CD14-positive monocyte (primary cell): Measurements from ENCODE around the gene LCE5A. TPM values are rescaled to one million over a fixed set of nuclear protein-coding genes. Genes with fewer than 3 reads are reported as not detected.

ENCODE experiments used
- DNase-seq, 3 donors: peaks; one replicate each; pipeline ENCODE4 v3.0.0-alpha.2; 2011 to 2022
- H2AFZ ChIP-seq: 2 replicates; pipeline ENCODE4 v1.6.0; 2012; ENCODE audit warnings: mild to moderate bottlenecking, low read depth, low read length, inconsistent platforms; ENCODE audit not compliant: insufficient read depth, poor library complexity, severe bottlenecking
- H3K27ac ChIP-seq, 2 donors: 1 replicate in 1 of 2; 2 replicates in 1 of 2; pipeline ENCODE4 v1.5.1; 2012 to 2013; ENCODE audit warnings: low read length in 2 of 2, control low read depth in 1 of 2, inconsistent platforms in 1 of 2, low read depth in 1 of 2, mild to moderate bottlenecking in 1 of 2
- H3K27me3 ChIP-seq, 2 donors: one replicate each; pipeline versions ENCODE4 v1.6.0 to v1.6.1; 2011 to 2013; ENCODE audit warnings: low read length in 2 of 2; ENCODE audit not compliant: control insufficient read depth in 2 of 2, insufficient read depth in 2 of 2
- H3K36me3 ChIP-seq, 2 donors: replicated peaks in 1 of 2; 1 replicate in 1 of 2; 2 replicates in 1 of 2; pipeline versions ENCODE4 v1.5.1 to v1.6.1; 2012 to 2013; ENCODE audit warnings: low read length in 2 of 2, control low read depth in 1 of 2, inconsistent platforms in 1 of 2, mild to moderate bottlenecking in 1 of 2; ENCODE audit not compliant: insufficient read depth in 2 of 2, control insufficient read depth in 1 of 2
- H3K4me1 ChIP-seq, 2 donors: 1 replicate in 1 of 2; 2 replicates in 1 of 2; pipeline versions ENCODE4 v1.5.1 to v1.6.1; 2012 to 2013; ENCODE audit warnings: low read length in 2 of 2, control low read depth in 1 of 2, inconsistent platforms in 1 of 2, mild to moderate bottlenecking in 1 of 2, moderate library complexity in 1 of 2; ENCODE audit not compliant: insufficient read depth in 2 of 2, control insufficient read depth in 1 of 2
- H3K4me2 ChIP-seq: replicated peaks from 2 replicates; pipeline ENCODE3; 2012; ENCODE audit warnings: low read length, moderate library complexity, mild to moderate bottlenecking; ENCODE audit not compliant: poor library complexity, severe bottlenecking; ENCODE audit errors: extremely low read depth
- H3K4me3 ChIP-seq, 3 experiments: fragments of 200-600 bp in 1 of 3; sonication (generic) in 1 of 3; replicated peaks in 1 of 3; 1 replicate in 2 of 3; 2 replicates in 1 of 3; pipeline ENCODE4 v1.5.1; 2011 to 2013; ENCODE audit warnings: low read length in 3 of 3, mild to moderate bottlenecking in 3 of 3, control low read depth in 2 of 3, low read depth in 2 of 3, inconsistent platforms in 1 of 3, moderate library complexity in 1 of 3
- H3K79me2 ChIP-seq: 2 replicates; pipeline ENCODE4 v1.6.0; 2012; ENCODE audit warnings: mild to moderate bottlenecking, control low read depth, inconsistent platforms, low read length, moderate library complexity; ENCODE audit not compliant: insufficient read depth
- H3K9ac ChIP-seq: 2 replicates; pipeline ENCODE4 v1.6.0; 2017; ENCODE audit warnings: low read length, mild to moderate bottlenecking; ENCODE audit not compliant: insufficient read depth, poor library complexity, severe bottlenecking
- H3K9me3 ChIP-seq, 2 donors: replicated peaks in 1 of 2; 1 replicate in 1 of 2; 2 replicates in 1 of 2; pipeline versions ENCODE4 v1.5.1 to v1.6.1; 2012 to 2013; ENCODE audit warnings: low read length in 2 of 2, control low read depth in 1 of 2; ENCODE audit not compliant: control insufficient read depth in 1 of 2, insufficient read depth in 1 of 2
- H4K20me1 ChIP-seq: 2 replicates; pipeline ENCODE4 v1.6.0; 2012; ENCODE audit warnings: mild to moderate bottlenecking, low read length, control low read depth, moderate library complexity; ENCODE audit not compliant: insufficient read depth
- H3K27ac Mint-ChIP-seq, 7 donors: one replicate each; pipeline ENCODE4 v1.8.0; 2020; ENCODE audit warnings: mild to moderate bottlenecking in 7 of 7, mixed read lengths in 7 of 7, moderate library complexity in 6 of 7, inconsistent platforms in 2 of 7
- H3K27me3 Mint-ChIP-seq, 3 donors: one replicate each; pipeline ENCODE4 v1.8.0; 2021 to 2022; ENCODE audit warnings: low read depth in 3 of 3, mild to moderate bottlenecking in 3 of 3, mixed read lengths in 3 of 3, moderate library complexity in 3 of 3, inconsistent platforms in 1 of 3
- H3K36me3 Mint-ChIP-seq, 2 donors: one replicate each; pipeline ENCODE4 v1.8.0; 2020; ENCODE audit warnings: mixed read lengths in 2 of 2, inconsistent platforms in 1 of 2, mild to moderate bottlenecking in 1 of 2
- H3K4me1 Mint-ChIP-seq: one replicate; pipeline ENCODE4 v1.8.0; 2020; ENCODE audit warnings: mild to moderate bottlenecking, mixed read lengths
- H3K4me3 Mint-ChIP-seq, 2 donors: one replicate each; pipeline ENCODE4 v1.8.0; 2020; ENCODE audit warnings: mild to moderate bottlenecking in 2 of 2, mixed read lengths in 2 of 2, moderate library complexity in 1 of 2
- H3K9me3 Mint-ChIP-seq, 7 donors: one replicate each; pipeline ENCODE4 v1.8.0; 2020 to 2022; ENCODE audit warnings: mixed read lengths in 7 of 7, mild to moderate bottlenecking in 6 of 7, moderate library complexity in 6 of 7, inconsistent platforms in 2 of 7
- CTCF ChIP-seq: fragments of 200-600 bp; IDR thresholded peaks from one replicate; pipeline ENCODE4 v1.8.0; 2022; ENCODE audit warnings: antibody characterized with exemption, mild to moderate bottlenecking
- WGBS: methylation state at CpG from one replicate; pipeline ENCODE4 v1.1.5; 2013; ENCODE audit warnings: missing lambda C conversion rate; ENCODE audit not compliant: insufficient coverage; 5-methylcytosine and 5-hydroxymethylcytosine counted together
- intact Hi-C, 2 donors: fragments of 100-400 bp; cut with micrococcal nuclease; formaldehyde crosslinking; loops; one replicate each; pipeline versions ENCODE4 v1.15.0 to v1.15.1; 2023
- polyA plus RNA-seq, 3 donors: library from polyadenylated mRNA; depleted of rRNA in 1 of 3; unstranded in 2 of 3; stranded (reverse) in 1 of 3; fragments of 300-500 nt in 2 of 3; fragments of >200 nt in 1 of 3; fragmentation: Illumina TruSeq in 2 of 3; gene quantifications; 1 replicate in 2 of 3; 2 replicates in 1 of 3; pipeline ENCODE4 v1.2.3, GENCODE V29; 2012 to 2021

The LCE5A gene
- polyA plus RNA-seq, 3 donors = not detected

- H3K4me3 Mint-ChIP-seq = no peak overlapping the region
- WGBS = no CpG with 5 or more reads among the region's 2 CpGs
- H3K36me3 Mint-ChIP-seq = no peaks in the 10 kb centered on the region
- no peak overlapping the region for H3K4me2 ChIP-seq
- H3K9me3 ChIP-seq = no peaks in the 10 kb centered on the region
- H3K27ac ChIP-seq = no peak overlapping the region
- no peaks in the 10 kb centered on the region for H3K4me1 ChIP-seq
- H3K9ac ChIP-seq = no peak overlapping the region
- no peak overlapping the region for H2AFZ ChIP-seq
- H3K27me3 Mint-ChIP-seq = peaks cover 6 to 9% (median 8%) of the 10 kb centered on the region in 3 donors
- intact Hi-C loops = loop anchor here in 1 of 2 donors (5.0 kb wide), 1 partner anchor 53 kb away; no protein-coding TSS in a partner anchor
- no peaks in the 10 kb centered on the region for H3K27me3 ChIP-seq
- no peaks in the 10 kb centered on the region for H3K79me2 ChIP-seq
- no peaks in the 10 kb centered on the region for H3K36me3 ChIP-seq
- no peak for TF ChIP-seq CTCF
- no peak overlapping the region for H3K4me3 ChIP-seq
- no peaks in the 10 kb centered on the region for H4K20me1 ChIP-seq
- H3K4me1 Mint-ChIP-seq = no peaks in the 10 kb centered on the region
- DNase-seq = no peak
- H3K9me3 Mint-ChIP-seq = peaks cover 0 to 13% (median 1%) of the 10 kb centered on the region in 7 donors
- H3K27ac Mint-ChIP-seq = no peak overlapping the region
Observed at GRCh38 chr1:152539901-152540300, 29.3 kb downstream of the LCE5A start.

GRCh38 chr1:152543820-152544219 lies 33.2 kb downstream of the LCE5A start:
- WGBS = 48% methylated on average over 3 of the region's 4 CpGs
- no peak overlapping the region for H3K27ac ChIP-seq
- Mint-ChIP-seq H3K36me3 (no peaks in the 10 kb centered on the region), H3K4me1 (no peaks in the 10 kb centered on the region), H3K27ac (no peak overlapping the region), H3K4me3 (no peak overlapping the region), H3K9me3 (peaks cover 0 to 13% (median 3%) of the 10 kb centered on the region in 7 donors), H3K27me3 (peaks cover 0 to 4% (median 2%) of the 10 kb centered on the region in 3 donors)
- H3K4me1 ChIP-seq = no peaks in the 10 kb centered on the region
- no peaks in the 10 kb centered on the region for H3K9me3 ChIP-seq
- no peaks in the 10 kb centered on the region for H3K27me3 ChIP-seq
- intact Hi-C loops = no loop called here
- TF ChIP-seq CTCF = no peak
- H4K20me1 ChIP-seq = no peaks in the 10 kb centered on the region
- no peaks in the 10 kb centered on the region for H3K79me2 ChIP-seq
- H3K9ac ChIP-seq = no peak overlapping the region
- DNase-seq = no peak
- no peaks in the 10 kb centered on the region for H3K36me3 ChIP-seq
- H2AFZ ChIP-seq = no peak overlapping the region
- no peak overlapping the region for H3K4me3 ChIP-seq
- no peak overlapping the region for H3K4me2 ChIP-seq
